Measurements from ENCODE around the gene SLX9.

Gene SLX9

DNA sequence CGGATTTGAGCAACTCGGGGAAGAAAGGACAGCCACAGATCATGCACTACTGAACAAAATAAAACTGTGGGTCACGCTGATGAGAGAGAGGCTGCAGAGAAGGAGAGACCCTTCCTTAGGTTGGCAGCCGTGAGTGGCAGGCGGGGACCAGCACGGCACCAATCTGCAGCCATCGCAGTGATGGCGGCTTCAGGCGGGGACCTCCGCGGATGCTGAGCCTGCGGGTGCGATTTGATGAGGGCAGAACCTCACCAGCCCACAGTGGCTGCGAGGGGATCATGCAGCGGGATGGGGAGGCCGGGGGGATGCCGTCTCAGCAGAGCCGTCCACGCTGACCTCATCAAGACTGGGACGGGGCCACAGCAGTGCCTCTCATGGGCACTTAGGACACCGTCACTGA, 30.9 kb upstream of the SLX9 start:
- no peak overlapping the region for H3K4me3 ChIP-seq (ENCODE audit: low read depth in 1 of 2, low read length in 2 of 2)
- peaks cover 20% of the 10 kb centered on the region for H4K20me1 ChIP-seq (ENCODE audit: insufficient read depth, low read length)
- no peak overlapping the region for H2AFZ ChIP-seq (ENCODE audit: low read depth, low read length)
- H3K4me2 ChIP-seq (ENCODE audit: insufficient read depth, low read length), result no peak overlapping the region
- ATAC-seq (ENCODE audit: insufficient read depth, low read depth) (no peak), DNase-seq (no peak)
- H3K4me1 ChIP-seq (ENCODE audit: insufficient read depth, low read length), result peaks cover 38% of the 10 kb centered on the region
- H3K9ac ChIP-seq (ENCODE audit: low read depth, low read length), result no peak overlapping the region
- H3K79me2 ChIP-seq (ENCODE audit: insufficient read depth, low read length), result peaks cover 35% of the 10 kb centered on the region
- no peaks in the 10 kb centered on the region for H3K9me3 ChIP-seq (ENCODE audit: insufficient read depth, low read length, severe bottlenecking)
- H3K36me3 ChIP-seq (ENCODE audit: insufficient read depth, low read length), result peaks cover 63% of the 10 kb centered on the region
- no peaks in the 10 kb centered on the region for H3K27me3 ChIP-seq (ENCODE audit: insufficient read depth, low read length, poor library complexity)
- H3K27ac ChIP-seq (ENCODE audit: low read length), result no peak overlapping the region
- no peak for TF ChIP-seq EZH2 (IDR thresholded peaks at IDR 0.05; ENCODE audit: borderline replicate concordance, low read depth, low read length, severe bottlenecking)
- TF ChIP-seq, protein P1, sequence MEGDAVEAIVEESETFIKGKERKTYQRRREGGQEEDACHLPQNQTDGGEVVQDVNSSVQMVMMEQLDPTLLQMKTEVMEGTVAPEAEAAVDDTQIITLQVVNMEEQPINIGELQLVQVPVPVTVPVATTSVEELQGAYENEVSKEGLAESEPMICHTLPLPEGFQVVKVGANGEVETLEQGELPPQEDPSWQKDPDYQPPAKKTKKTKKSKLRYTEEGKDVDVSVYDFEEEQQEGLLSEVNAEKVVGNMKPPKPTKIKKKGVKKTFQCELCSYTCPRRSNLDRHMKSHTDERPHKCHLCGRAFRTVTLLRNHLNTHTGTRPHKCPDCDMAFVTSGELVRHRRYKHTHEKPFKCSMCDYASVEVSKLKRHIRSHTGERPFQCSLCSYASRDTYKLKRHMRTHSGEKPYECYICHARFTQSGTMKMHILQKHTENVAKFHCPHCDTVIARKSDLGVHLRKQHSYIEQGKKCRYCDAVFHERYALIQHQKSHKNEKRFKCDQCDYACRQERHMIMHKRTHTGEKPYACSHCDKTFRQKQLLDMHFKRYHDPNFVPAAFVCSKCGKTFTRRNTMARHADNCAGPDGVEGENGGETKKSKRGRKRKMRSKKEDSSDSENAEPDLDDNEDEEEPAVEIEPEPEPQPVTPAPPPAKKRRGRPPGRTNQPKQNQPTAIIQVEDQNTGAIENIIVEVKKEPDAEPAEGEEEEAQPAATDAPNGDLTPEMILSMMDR (IDR thresholded peaks at IDR 0.05; ENCODE audit: borderline replicate concordance, extremely low read depth, low read length, poor library complexity, severe bottlenecking), result no peak

DNA sequence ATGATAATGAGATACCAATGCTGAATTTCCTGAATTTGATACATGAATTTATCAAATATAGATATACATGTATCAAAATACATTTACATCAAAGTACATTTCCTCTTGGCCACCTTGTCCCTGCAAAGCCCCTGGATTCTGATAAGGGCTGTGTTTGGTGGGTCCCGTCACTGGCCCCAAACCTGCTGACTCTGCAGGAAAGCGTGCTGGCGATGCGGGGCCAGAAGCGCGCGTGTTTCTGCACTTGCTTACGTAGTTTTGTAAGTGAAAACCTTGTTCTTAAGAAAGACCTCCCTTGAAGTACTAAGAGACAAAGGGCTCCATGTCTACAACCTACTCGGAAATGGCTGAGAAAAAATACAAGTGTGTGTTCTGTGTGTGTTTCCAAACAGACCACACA, 30.1 kb upstream of the SLX9 start:
- no peak for ATAC-seq (ENCODE audit: insufficient read depth, low read depth)
- peaks cover 37% of the 10 kb centered on the region for H3K79me2 ChIP-seq (ENCODE audit: insufficient read depth, low read length)
- H3K4me3 ChIP-seq (ENCODE audit: low read depth in 1 of 2, low read length in 2 of 2), result no peak overlapping the region
- H3K36me3 ChIP-seq (ENCODE audit: insufficient read depth, low read length), result peaks cover 55% of the 10 kb centered on the region
- no peak for TF ChIP-seq EZH2 (IDR thresholded peaks at IDR 0.05; ENCODE audit: borderline replicate concordance, low read depth, low read length, severe bottlenecking)
- TF ChIP-seq, protein P1 (IDR thresholded peaks at IDR 0.05; ENCODE audit: borderline replicate concordance, extremely low read depth, low read length, poor library complexity, severe bottlenecking), result no peak
- no peaks in the 10 kb centered on the region for H3K27me3 ChIP-seq (ENCODE audit: insufficient read depth, low read length, poor library complexity)
- DNase-seq, result no peak
- H2AFZ ChIP-seq (ENCODE audit: low read depth, low read length), result no peak overlapping the region
- H3K4me2 ChIP-seq (ENCODE audit: insufficient read depth, low read length), result no peak overlapping the region
- no peaks in the 10 kb centered on the region for H3K9me3 ChIP-seq (ENCODE audit: insufficient read depth, low read length, severe bottlenecking)
- peaks cover 46% of the 10 kb centered on the region for H3K4me1 ChIP-seq (ENCODE audit: insufficient read depth, low read length)
- H3K9ac ChIP-seq (ENCODE audit: low read depth, low read length), result no peak overlapping the region
- peaks cover 20% of the 10 kb centered on the region for H4K20me1 ChIP-seq (ENCODE audit: insufficient read depth, low read length)
- peak overlapping the region; percentile 97 for H3K27ac ChIP-seq (ENCODE audit: low read length)

DNA sequence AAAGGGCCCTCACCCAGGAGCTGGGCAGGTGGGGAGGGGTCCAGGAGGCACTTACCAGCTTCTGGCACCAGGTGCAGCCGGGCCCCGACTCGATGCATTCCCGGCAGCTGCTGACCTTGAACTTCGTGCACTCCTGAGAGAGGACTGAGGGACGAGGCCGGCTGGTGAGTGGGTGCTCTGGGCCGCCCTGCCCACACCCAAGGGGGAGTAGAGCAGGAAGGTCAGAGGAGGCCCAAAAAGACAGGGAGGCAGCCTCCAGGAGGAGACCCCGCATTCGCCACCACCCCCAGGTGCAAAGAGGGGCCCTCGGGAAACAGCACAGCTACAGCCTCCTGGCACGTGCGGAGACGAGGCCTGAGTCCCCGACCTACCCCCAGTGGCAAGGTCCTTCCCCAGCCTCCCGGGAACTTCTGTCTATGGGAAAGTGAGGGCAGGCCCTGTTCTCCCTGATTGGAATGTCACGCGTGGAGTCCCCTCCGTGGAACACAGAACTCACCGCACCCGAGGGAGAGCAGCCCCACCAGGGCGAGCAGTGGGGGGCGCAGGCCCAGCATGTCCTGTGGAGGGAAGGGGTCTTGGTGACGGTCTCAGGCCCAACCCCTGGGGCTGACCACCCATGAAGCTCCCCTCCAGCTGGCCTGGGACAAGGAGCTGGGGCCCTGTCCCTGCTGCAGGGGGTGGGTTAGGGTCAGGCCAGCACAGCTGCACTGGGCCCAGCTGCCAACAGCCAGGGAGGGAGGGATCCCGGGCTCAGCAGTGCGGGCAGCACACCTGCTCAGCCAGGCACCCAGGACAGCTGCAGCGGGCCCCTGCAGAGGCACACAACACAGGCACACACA, 29.4 kb upstream of the SLX9 start:
- Histone ChIP-seq H3K4me3 (ENCODE audit: low read depth in 1 of 2, low read length in 2 of 2) (peak overlapping the region in 1 of 2 experiments; percentile 43; a peak in 1 of 4 replicates), H3K79me2 (ENCODE audit: insufficient read depth, low read length) (peaks cover 39% of the 10 kb centered on the region), H3K4me2 (ENCODE audit: insufficient read depth, low read length) (peak overlapping the region; percentile 61; the same call in 1 of the 2 replicates), H3K27ac (ENCODE audit: low read length) (peak overlapping the region; percentile 97), H4K20me1 (ENCODE audit: insufficient read depth, low read length) (peaks cover 20% of the 10 kb centered on the region), H3K9ac (ENCODE audit: low read depth, low read length) (peak overlapping the region; percentile 63), H3K9me3 (ENCODE audit: insufficient read depth, low read length, severe bottlenecking) (no peaks in the 10 kb centered on the region), H3K4me1 (ENCODE audit: insufficient read depth, low read length) (peaks cover 52% of the 10 kb centered on the region), H3K27me3 (ENCODE audit: insufficient read depth, low read length, poor library complexity) (no peaks in the 10 kb centered on the region), H3K36me3 (ENCODE audit: insufficient read depth, low read length) (peaks cover 48% of the 10 kb centered on the region), H2AFZ (ENCODE audit: low read depth, low read length) (no peak overlapping the region)
- DNase-seq (peak; percentile 62), ATAC-seq (ENCODE audit: insufficient read depth, low read depth) (peak; percentile 20; the same call in 1 of the 3 replicates)
- TF ChIP-seq, protein P1 (IDR thresholded peaks at IDR 0.05; ENCODE audit: borderline replicate concordance, extremely low read depth, low read length, poor library complexity, severe bottlenecking), result no peak
- TF ChIP-seq EZH2 (IDR thresholded peaks at IDR 0.05; ENCODE audit: borderline replicate concordance, low read depth, low read length, severe bottlenecking), result no peak

Data from DND-41 (cell line).